Keratinocyte (primary cell): Measurements from ENCODE around the gene PRKAR1A. TPM values are rescaled to one million over a fixed set of nuclear protein-coding genes. Genes with fewer than 3 reads are reported as not detected.
"Not testable (repeated sequence)": the region's sequence is repeated elsewhere in the genome, so short reads cannot be mapped to it uniquely, and the experiment has no call there.

Experiments
- DNase-seq: peaks from one replicate; pipeline ENCODE4 v3.0.0-alpha.2; 2011; ENCODE audit warnings: low read depth, missing footprints, low spot score
- FAIRE-seq: peaks from 2 replicates; lab custom pipeline; 2011; peaks lifted over from hg19 to GRCh38; lab: Jason Lieb, UNC
- H2AFZ ChIP-seq: 2 replicates; pipeline ENCODE4 v1.6.0; 2012; ENCODE audit warnings: low read length, control low read depth, inconsistent platforms; ENCODE audit not compliant: control insufficient read depth
- H3K27ac ChIP-seq: 2 replicates; pipeline ENCODE4 v1.5.1; 2011; ENCODE audit warnings: low read length; ENCODE audit not compliant: control insufficient read depth, insufficient read depth
- H3K27me3 ChIP-seq: 3 replicates; pipeline ENCODE4 v1.6.0; 2011; ENCODE audit warnings: low read length; ENCODE audit not compliant: control insufficient read depth, insufficient read depth; ENCODE audit errors: extremely low read depth
- H3K36me3 ChIP-seq, 2 experiments: 2 replicates in 1 of 2; 3 replicates in 1 of 2; pipeline ENCODE4 v1.5.1; 2011; ENCODE audit warnings: low read length in 2 of 2, mild to moderate bottlenecking in 1 of 2; ENCODE audit not compliant: control insufficient read depth in 2 of 2, insufficient read depth in 2 of 2; ENCODE audit errors: extremely low read depth in 1 of 2
- H3K4me1 ChIP-seq: 3 replicates; pipeline ENCODE4 v1.5.1; 2011; ENCODE audit warnings: low read length; ENCODE audit not compliant: control insufficient read depth, insufficient read depth; ENCODE audit errors: extremely low read depth
- H3K4me2 ChIP-seq: 3 replicates; pipeline ENCODE4 v1.6.0; 2011; ENCODE audit warnings: low read depth, low read length; ENCODE audit not compliant: control insufficient read depth, insufficient read depth; ENCODE audit errors: extremely low read depth
- H3K4me3 ChIP-seq, 3 experiments: fragments of 200-600 bp in 1 of 3; sonication (generic) in 1 of 3; 2 replicates in 2 of 3; 3 replicates in 1 of 3; pipeline ENCODE4 v1.5.1; 2011 to 2016; ENCODE audit warnings: low read length in 3 of 3, mild to moderate bottlenecking in 3 of 3, control low read depth in 2 of 3, inconsistent platforms in 1 of 3, low read depth in 1 of 3, mixed read lengths in 1 of 3, mixed run types in 1 of 3, moderate library complexity in 1 of 3; ENCODE audit not compliant: control insufficient read depth in 2 of 3, insufficient read depth in 2 of 3; ENCODE audit errors: extremely low read depth in 1 of 3
- H3K79me2 ChIP-seq: 2 replicates; pipeline ENCODE4 v1.6.0; 2012; ENCODE audit warnings: low read length; ENCODE audit not compliant: control insufficient read depth, insufficient read depth
- H3K9ac ChIP-seq: 3 replicates; pipeline ENCODE4 v1.6.0; 2011; ENCODE audit warnings: low read length; ENCODE audit not compliant: control insufficient read depth, insufficient read depth; ENCODE audit errors: extremely low read depth
- H3K9me1 ChIP-seq: 3 replicates; pipeline ENCODE4 v1.6.0; 2011; ENCODE audit warnings: low read length; ENCODE audit not compliant: control insufficient read depth, insufficient read depth; ENCODE audit errors: extremely low read depth
- H3K9me3 ChIP-seq: 2 replicates; pipeline ENCODE4 v1.5.1; 2012; ENCODE audit warnings: low read depth, low read length; ENCODE audit not compliant: control insufficient read depth
- H4K20me1 ChIP-seq: 3 replicates; pipeline ENCODE4 v1.6.0; 2011; ENCODE audit warnings: low read length; ENCODE audit not compliant: control insufficient read depth, insufficient read depth; ENCODE audit errors: extremely low read depth
- CTCF ChIP-seq, 3 experiments: IDR thresholded peaks in 1 of 3; conservative IDR thresholded peaks in 1 of 3; optimal IDR thresholded peaks in 1 of 3; 2 replicates in 2 of 3; 3 replicates in 1 of 3; pipeline versions ENCODE3 to v1.5.1; 2011; ENCODE audit warnings: low read length in 3 of 3, mild to moderate bottlenecking in 3 of 3, moderate library complexity in 2 of 3, control low read depth in 1 of 3, inconsistent platforms in 1 of 3; ENCODE audit not compliant: insufficient read depth in 2 of 3; ENCODE audit errors: extremely low read depth in 1 of 3
- EZH2 ChIP-seq: IDR thresholded peaks from one replicate; pipeline ENCODE4 v1.6.1; 2012; ENCODE audit warnings: inconsistent platforms, mild to moderate bottlenecking, low read length, moderate library complexity
- dilution Hi-C: fragments of 300-500 bp; cut with MboI; formaldehyde crosslinking; loops from one replicate; pipeline ENCODE4 v1.7.0; 2020; ENCODE audit warnings: low sequenced_read_pairs; ENCODE audit not compliant: extremely low pct_ligation_motif_present
- polyA plus RNA-seq, 5 experiments: library from polyadenylated mRNA; depleted of rRNA in 3 of 5; stranded (reverse) in 3 of 5; stranded (forward) in 1 of 5; unstranded in 1 of 5; fragments of >200 nt; gene quantifications; 1 replicate in 1 of 5; 2 replicates in 3 of 5; 3 replicates in 1 of 5; pipeline versions ENCODE4 v1.2.1 to v1.2.3, GENCODE V29; 2011 to 2012; ENCODE audit warnings: missing spikeins in 2 of 5, low read depth in 1 of 5, low replicate concordance in 1 of 5

Gene PRKAR1A
- polyA plus RNA-seq, 1 donor (not counting 4 experiments of a cell fraction or from before 2014, with no cell fraction given): 212 TPM

DNA sequence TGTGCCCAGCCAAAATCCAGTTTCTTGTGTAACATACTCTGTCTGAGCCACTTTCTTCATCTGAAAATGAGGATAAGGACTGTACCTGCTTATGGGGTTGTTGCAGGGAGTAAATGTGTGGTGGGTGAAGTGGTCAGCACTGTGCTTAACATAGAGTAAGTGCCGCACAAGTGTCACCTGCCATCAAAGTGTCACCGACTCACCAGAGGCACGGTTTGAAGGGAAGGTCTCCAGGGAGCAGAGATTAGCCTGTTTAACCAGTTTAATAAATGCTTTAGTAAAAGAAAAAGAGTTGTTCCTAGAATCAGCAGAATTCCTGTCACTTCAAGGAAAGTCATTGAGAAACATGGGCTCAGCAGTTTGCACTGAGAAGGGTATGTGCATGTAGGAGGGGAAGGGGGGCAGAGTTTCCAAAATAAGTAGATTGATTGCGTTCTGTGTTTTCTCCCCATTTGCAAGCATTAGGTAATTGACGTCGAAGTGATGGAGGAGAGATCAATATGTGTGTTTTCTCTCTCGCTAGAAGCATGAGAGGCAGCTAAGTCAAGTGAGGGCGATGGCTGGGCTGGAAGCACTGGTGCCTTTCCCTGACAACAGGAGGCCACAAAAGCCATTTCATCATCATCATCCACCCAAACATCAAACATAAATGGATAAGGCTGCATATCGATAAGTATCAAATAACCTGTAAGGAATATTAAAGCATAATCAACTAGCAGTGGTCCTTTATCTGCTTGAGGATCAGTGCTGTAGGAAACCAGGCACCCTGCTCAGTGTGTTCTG lies 69.8 kb downstream of the PRKAR1A start:
- no peak overlapping the region for H2AFZ ChIP-seq
- DNase-seq (no peak), FAIRE-seq (no peak)
- no peak overlapping the region for H3K27ac ChIP-seq
- no peak for TF ChIP-seq EZH2
- H4K20me1 ChIP-seq: no peaks in the 10 kb centered on the region
- H3K4me1 ChIP-seq: peaks cover 6% of the 10 kb centered on the region
- dilution Hi-C loops: no loop called here
- no peaks in the 10 kb centered on the region for H3K27me3 ChIP-seq
- H3K36me3 ChIP-seq: no peaks in the 10 kb centered on the region
- no peak overlapping the region for H3K4me3 ChIP-seq
- no peaks in the 10 kb centered on the region for H3K9me1 ChIP-seq
- no peak overlapping the region for H3K9ac ChIP-seq
- no peak overlapping the region for H3K4me2 ChIP-seq
- no peaks in the 10 kb centered on the region for H3K79me2 ChIP-seq
- H3K9me3 ChIP-seq: no peaks in the 10 kb centered on the region

DNA sequence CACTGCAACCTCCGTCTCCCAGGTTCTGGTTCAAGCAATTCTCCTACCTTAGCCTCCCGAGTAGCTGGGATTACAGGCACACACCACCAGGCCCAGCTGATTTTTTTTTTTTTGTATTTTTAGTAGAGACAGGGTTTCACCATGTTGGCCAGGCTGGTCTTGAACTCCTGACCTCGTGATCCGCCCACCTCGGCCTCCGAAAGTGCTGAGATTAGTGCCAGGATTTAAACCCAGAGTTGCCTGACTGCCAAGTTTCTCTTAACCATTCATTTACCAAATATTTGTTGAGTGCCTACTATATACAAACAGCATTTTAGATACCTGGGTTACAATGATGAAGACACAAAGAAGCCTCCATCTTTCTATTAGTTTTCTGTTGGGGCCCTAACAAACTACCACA lies 70.6 kb downstream of the PRKAR1A start:
- H3K4me1 ChIP-seq, dilution Hi-C loops, H3K9me1 ChIP-seq, H4K20me1 ChIP-seq, H3K36me3 ChIP-seq, H3K9ac ChIP-seq, H3K4me3 ChIP-seq, DNase-seq, H2AFZ ChIP-seq, H3K27me3 ChIP-seq, H3K79me2 ChIP-seq, H3K27ac ChIP-seq, H3K9me3 ChIP-seq, H3K4me2 ChIP-seq, FAIRE-seq: not testable (repeated sequence)

GRCh38 chr17:68584581-68585303 lies 72.5 kb downstream of the PRKAR1A start:
- dilution Hi-C loops: no loop called here

More at GRCh38 chr17:68584581-68585303, 72.5 kb downstream of the PRKAR1A start:
- Histone ChIP-seq H3K27ac (no peak overlapping the region), H3K4me3 (no peak overlapping the region), H3K4me1 (peaks cover 6% of the 10 kb centered on the region), H3K4me2 (no peak overlapping the region), H3K9me1 (no peaks in the 10 kb centered on the region), H3K79me2 (no peaks in the 10 kb centered on the region), H2AFZ (no peak overlapping the region), H3K36me3 (no peaks in the 10 kb centered on the region), H4K20me1 (no peaks in the 10 kb centered on the region), H3K27me3 (no peaks in the 10 kb centered on the region), H3K9ac (no peak overlapping the region), H3K9me3 (no peaks in the 10 kb centered on the region)
- DNase-seq (no peak), FAIRE-seq (no peak)
- no peak for TF ChIP-seq CTCF (optimal IDR thresholded peaks at IDR 0.05 in 1 of 3, IDR thresholded peaks at IDR 0.05 in 1 of 3, conservative IDR thresholded peaks at IDR 0.05 in 1 of 3; ENCODE audit: extremely low read depth in 1 of 3, insufficient read depth in 2 of 3, low read length in 3 of 3)
- TF ChIP-seq EZH2: no peak
